DOHH2 (cell line): ENCODE measurements around the gene GLT1D1.
"Not testable (repeated sequence)": the region's sequence is repeated elsewhere in the genome, so short reads cannot be mapped to it uniquely, and the experiment has no call there.

ENCODE experiments used
- H3F3A ChIP-seq: fragments of 200-600 bp; sonication (generic), shearing (Covaris generic); 2 replicates; pipeline ENCODE4 v1.6.0; 2016; ENCODE audit warnings: antibody characterized with exemption, mild to moderate bottlenecking; ENCODE audit not compliant: control insufficient read depth, insufficient read depth
- H3K27ac ChIP-seq: fragments of 200-600 bp; sonication (generic); 2 replicates; pipeline ENCODE4 v1.5.1; 2014; ENCODE audit warnings: low read depth, mild to moderate bottlenecking, low read length, moderate library complexity
- H3K27me3 ChIP-seq: fragments of 200-600 bp; sonication (generic); 2 replicates; pipeline ENCODE4 v1.6.1; 2014; ENCODE audit warnings: mild to moderate bottlenecking, low read length, mixed read lengths; ENCODE audit not compliant: control insufficient read depth
- H3K36me3 ChIP-seq: fragments of 200-600 bp; sonication (generic); 2 replicates; pipeline ENCODE4 v1.6.1; 2014; ENCODE audit warnings: mild to moderate bottlenecking, low read length, moderate library complexity, mixed read lengths; ENCODE audit not compliant: control insufficient read depth
- H3K4me1 ChIP-seq: fragments of 200-600 bp; sonication (generic); 2 replicates; pipeline ENCODE4 v1.6.1; 2014; ENCODE audit warnings: mild to moderate bottlenecking, low read length, mixed read lengths; ENCODE audit not compliant: control insufficient read depth
- H3K4me2 ChIP-seq: fragments of 200-600 bp; sonication (generic); 2 replicates; pipeline ENCODE4 v1.6.0; 2014; ENCODE audit warnings: mild to moderate bottlenecking, low read length, moderate library complexity
- H3K4me3 ChIP-seq: fragments of 200-600 bp; sonication (generic); 2 replicates; pipeline ENCODE4 v1.5.1; 2014; ENCODE audit warnings: mild to moderate bottlenecking, low read length, mixed read lengths
- H3K79me2 ChIP-seq: fragments of 200-600 bp; sonication (generic); 2 replicates; pipeline ENCODE4 v1.6.1; 2014; ENCODE audit warnings: mild to moderate bottlenecking, low read length, mixed read lengths; ENCODE audit not compliant: control insufficient read depth
- H3K9me2 ChIP-seq: fragments of 200-600 bp; sonication (generic); replicated peaks from 2 replicates; pipeline ENCODE4 v1.6.1; 2014; ENCODE audit warnings: mild to moderate bottlenecking, low read length, mixed read lengths; ENCODE audit not compliant: control insufficient read depth
- H3K9me3 ChIP-seq: fragments of 200-600 bp; sonication (generic); 2 replicates; pipeline ENCODE4 v1.6.1; 2014; ENCODE audit warnings: antibody characterized with exemption, low read length, mixed read lengths; ENCODE audit not compliant: control insufficient read depth, insufficient read depth
- H4K20me1 ChIP-seq: fragments of 200-600 bp; sonication (generic); 2 replicates; pipeline ENCODE4 v1.6.0; 2014; ENCODE audit warnings: low read depth, mild to moderate bottlenecking, antibody characterized with exemption, low read length, moderate library complexity; ENCODE audit not compliant: control insufficient read depth, insufficient read depth
- CTCF ChIP-seq: fragments of 200-600 bp; sonication (generic); IDR thresholded peaks from one replicate; pipeline ENCODE4 v1.5.1; 2014; ENCODE audit warnings: antibody characterized with exemption, mild to moderate bottlenecking, low read depth, low read length; ENCODE audit not compliant: poor library complexity, severe bottlenecking
- EZH2phosphoT487 ChIP-seq: fragments of 200-600 bp; sonication (generic); IDR thresholded peaks from 2 replicates; pipeline ENCODE4 v1.6.1; 2017; ENCODE audit warnings: borderline replicate concordance, mild to moderate bottlenecking, antibody characterized with exemption, low read length, moderate library complexity, mixed read lengths

The GLT1D1 gene

GRCh38 chr12:128852885-128853599 lies at the start of gene GLT1D1:
Gene GLT1D1, plus strand, starts transcription at chr12:128853478. Its CDS starts 104 bp downstream, at chr12:128853582.
- no peak within 1 kb of the TSS for H3K4me3 ChIP-seq
- no peaks in the 10 kb centered on the region for H3K9me3 ChIP-seq
- peaks cover 53% of the 10 kb centered on the region for H3K27me3 ChIP-seq
- H3K79me2 ChIP-seq: no peaks in the 10 kb centered on the region
- H3F3A ChIP-seq: no peaks in the 10 kb centered on the region
- no peak within 1 kb of the TSS for H3K4me2 ChIP-seq
- no peaks in the 10 kb centered on the region for H3K36me3 ChIP-seq
- H3K4me1 ChIP-seq: no peaks in the 10 kb centered on the region
- no peaks in the 10 kb centered on the region for H3K9me2 ChIP-seq
- TF ChIP-seq EZH2phosphoT487 (no peak), CTCF (no peak)
- H4K20me1 ChIP-seq: 0 out of 2 replicates have a peak, but pooled peaks cover 3% of the 10 kb centered on the region
- no peak within 1 kb of the TSS for H3K27ac ChIP-seq

GRCh38 chr12:128803788-128804187 lies 49.5 kb upstream of the GLT1D1 start:
- peaks cover 96% of the 10 kb centered on the region for H3K79me2 ChIP-seq
- no peaks in the 10 kb centered on the region for H3K9me3 ChIP-seq
- no peak for TF ChIP-seq EZH2phosphoT487
- TF ChIP-seq CTCF: no peak
- no peaks in the 10 kb centered on the region for H3K9me2 ChIP-seq
- H3F3A ChIP-seq: peaks cover 37% of the 10 kb centered on the region
- peaks cover 92% of the 10 kb centered on the region for H3K4me1 ChIP-seq
- H3K4me3 ChIP-seq: 0 out of 2 replicates have a peak overlapping the region, but pooled peaks have one; percentile 4
- peak overlapping the region; percentile 99; the same call in 1 of the 2 replicates for H3K27ac ChIP-seq
- H3K36me3 ChIP-seq: peaks cover 95% of the 10 kb centered on the region
- H3K4me2 ChIP-seq: peak overlapping the region; percentile 58
- no peaks in the 10 kb centered on the region for H4K20me1 ChIP-seq
- no peaks in the 10 kb centered on the region for H3K27me3 ChIP-seq

- Histone ChIP-seq H3K27me3 (no peaks in the 10 kb centered on the region), H3F3A (peaks cover 33% of the 10 kb centered on the region), H3K27ac (no peak overlapping the region; the same call in 1 of the 2 replicates), H3K9me2 (no peaks in the 10 kb centered on the region), H3K4me2 (no peak overlapping the region), H3K79me2 (peaks cover 97% of the 10 kb centered on the region), H3K9me3 (no peaks in the 10 kb centered on the region), H3K4me3 (no peak overlapping the region), H4K20me1 (peaks cover 1% of the 10 kb centered on the region; the same call in 1 of the 2 replicates), H3K36me3 (peaks cover 95% of the 10 kb centered on the region), H3K4me1 (peaks cover 92% of the 10 kb centered on the region)
- TF ChIP-seq EZH2phosphoT487 (no peak), CTCF (no peak)
Observed at GRCh38 chr12:128804762-128805161, 48.5 kb upstream of the GLT1D1 start.

- not testable (repeated sequence) for H4K20me1 ChIP-seq, H3K4me2 ChIP-seq, H3K4me3 ChIP-seq, H3K9me2 ChIP-seq, H3K27ac ChIP-seq, H3K27me3 ChIP-seq, H3K9me3 ChIP-seq
- Histone ChIP-seq H3K36me3 (peaks cover 95% of the 10 kb centered on the region), H3F3A (peaks cover 29% of the 10 kb centered on the region), H3K79me2 (peaks cover 100% of the 10 kb centered on the region), H3K4me1 (peaks cover 92% of the 10 kb centered on the region)
Observed at GRCh38 chr12:128805406-128805805, 47.9 kb upstream of the GLT1D1 start.
